ENCODE data around the gene NLRP12. TPM values are rescaled to one million over a fixed set of nuclear protein-coding genes. Genes with fewer than 3 reads are reported as not detected.
"Not testable (repeated sequence)": the region's sequence is repeated elsewhere in the genome, so short reads cannot be mapped to it uniquely, and the experiment has no call there.

NLRP12 gene
- total RNA-seq: under 1 TPM in 2 of 3 donors, not detected in 1; 0.19 to 0.28 TPM
- long read RNA-seq, donor 1, partial matches to known transcripts: 1 of 1 reads
- long read RNA-seq, donor 1, other reads (novel, unspliced or antisense): 0 of 1 reads
- long read RNA-seq, donor 2: 0 reads

GRCh38 chr19:53824134-53824611 lies at the start of gene NLRP12:
TSS of gene NLRP12 (minus strand) at chr19:53824314. CDS start at chr19:53824174, 140 bp downstream.
- no peak within 1 kb of the TSS for H3K4me3 ChIP-seq
- intact Hi-C loops (cut with DNase I, micrococcal nuclease): no loop called here
- peak; percentile 41 for ATAC-seq

GRCh38 chr19:53872762-53873161 lies 48.6 kb upstream of the NLRP12 start:
- peaks cover 19% of the 10 kb centered on the region for H3K4me1 ChIP-seq (ENCODE audit: low read depth)
- TF ChIP-seq, protein P1, sequence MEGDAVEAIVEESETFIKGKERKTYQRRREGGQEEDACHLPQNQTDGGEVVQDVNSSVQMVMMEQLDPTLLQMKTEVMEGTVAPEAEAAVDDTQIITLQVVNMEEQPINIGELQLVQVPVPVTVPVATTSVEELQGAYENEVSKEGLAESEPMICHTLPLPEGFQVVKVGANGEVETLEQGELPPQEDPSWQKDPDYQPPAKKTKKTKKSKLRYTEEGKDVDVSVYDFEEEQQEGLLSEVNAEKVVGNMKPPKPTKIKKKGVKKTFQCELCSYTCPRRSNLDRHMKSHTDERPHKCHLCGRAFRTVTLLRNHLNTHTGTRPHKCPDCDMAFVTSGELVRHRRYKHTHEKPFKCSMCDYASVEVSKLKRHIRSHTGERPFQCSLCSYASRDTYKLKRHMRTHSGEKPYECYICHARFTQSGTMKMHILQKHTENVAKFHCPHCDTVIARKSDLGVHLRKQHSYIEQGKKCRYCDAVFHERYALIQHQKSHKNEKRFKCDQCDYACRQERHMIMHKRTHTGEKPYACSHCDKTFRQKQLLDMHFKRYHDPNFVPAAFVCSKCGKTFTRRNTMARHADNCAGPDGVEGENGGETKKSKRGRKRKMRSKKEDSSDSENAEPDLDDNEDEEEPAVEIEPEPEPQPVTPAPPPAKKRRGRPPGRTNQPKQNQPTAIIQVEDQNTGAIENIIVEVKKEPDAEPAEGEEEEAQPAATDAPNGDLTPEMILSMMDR (IDR thresholded peaks at IDR 0.05): no peak
- no peaks in the 10 kb centered on the region for H3K9me3 ChIP-seq
- ATAC-seq (no peak), DNase-seq (no peak)
- intact Hi-C loops (cut with DNase I, micrococcal nuclease): no loop called here
- no peak overlapping the region for H3K4me3 ChIP-seq
- no peaks in the 10 kb centered on the region for H3K36me3 ChIP-seq (ENCODE audit: low read depth)

More at GRCh38 chr19:53824134-53824611, at the start of gene NLRP12:
- H3K36me3 ChIP-seq (ENCODE audit: low read depth): no peaks in the 10 kb centered on the region
- TF ChIP-seq, protein P1 (IDR thresholded peaks at IDR 0.05): no peak
- H3K9me3 ChIP-seq: no peaks in the 10 kb centered on the region
- no peak for DNase-seq
- H3K4me1 ChIP-seq (ENCODE audit: low read depth): no peaks in the 10 kb centered on the region

GRCh38 chr19:53871454-53871853 lies 47.3 kb upstream of the NLRP12 start:
- DNase-seq: no peak
- intact Hi-C loops (cut with DNase I, micrococcal nuclease): no loop called here
- H3K36me3 ChIP-seq (ENCODE audit: low read depth): no peaks in the 10 kb centered on the region
- H3K4me1 ChIP-seq (ENCODE audit: low read depth): peaks cover 26% of the 10 kb centered on the region
- TF ChIP-seq, protein P1 (IDR thresholded peaks at IDR 0.05): no peak
- no peaks in the 10 kb centered on the region for H3K9me3 ChIP-seq
- ATAC-seq: no peak
- no peak overlapping the region for H3K4me3 ChIP-seq

- peak; percentile 66 to 73 (median 69) for DNase-seq
- peaks cover 27% of the 10 kb centered on the region for H3K4me1 ChIP-seq (ENCODE audit: low read depth)
- H3K36me3 ChIP-seq (ENCODE audit: low read depth): no peaks in the 10 kb centered on the region
- H3K9me3 ChIP-seq: no peaks in the 10 kb centered on the region
- ATAC-seq: peak; percentile 5
- TF ChIP-seq, protein P1 (IDR thresholded peaks at IDR 0.05): no peak
- no peak overlapping the region for H3K4me3 ChIP-seq
- intact Hi-C loops (cut with DNase I, micrococcal nuclease): no loop called here
These were observed 46.4 kb upstream of the NLRP12 start for GRCh38 chr19:53870485-53870844.

DNA sequence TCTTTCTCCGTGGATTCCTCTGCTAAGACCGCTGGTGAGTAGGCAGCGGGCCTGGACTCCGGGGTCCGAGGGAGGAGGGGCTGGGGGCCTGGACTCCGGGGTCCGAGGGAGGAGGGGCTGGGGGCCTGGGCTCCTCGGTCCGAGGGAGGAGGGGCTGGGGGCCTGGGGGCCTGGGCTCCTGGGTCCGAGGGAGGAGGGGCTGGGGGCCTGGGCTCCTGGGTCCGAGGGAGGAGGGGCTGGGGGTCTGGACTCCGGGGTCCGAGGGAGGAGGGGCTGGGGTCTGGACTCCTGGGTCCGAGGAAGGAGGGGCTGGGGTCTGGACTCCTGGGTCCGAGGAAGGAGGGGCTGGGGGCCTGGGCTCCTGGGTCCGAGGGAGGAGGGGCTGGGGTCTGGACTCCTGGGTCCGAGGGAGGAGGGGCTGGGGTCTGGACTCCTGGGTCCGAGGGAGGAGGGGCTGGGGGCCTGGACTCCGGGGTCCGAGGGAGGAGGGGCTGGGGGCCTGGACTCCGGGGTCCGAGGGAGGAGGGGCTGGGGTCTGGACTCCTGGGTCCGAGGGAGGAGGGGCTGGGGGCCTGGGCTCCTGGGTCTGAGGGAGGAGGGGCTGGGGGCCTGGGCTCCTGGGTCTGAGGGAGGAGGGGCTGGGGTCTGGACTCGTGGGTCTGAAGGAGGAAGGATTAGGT lies 45.8 kb upstream of the NLRP12 start:
- H3K36me3 ChIP-seq (ENCODE audit: low read depth); ATAC-seq: not testable (repeated sequence)

More for the DNA sequence above, 45.8 kb upstream of the NLRP12 start:
- Histone ChIP-seq H3K4me3 (peak overlapping the region; percentile 23), H3K4me1 (ENCODE audit: low read depth) (peaks cover 31% of the 10 kb centered on the region)
- intact Hi-C loops (cut with DNase I, micrococcal nuclease); DNase-seq; H3K9me3 ChIP-seq: not testable (repeated sequence)
